Fibroblast of skin of abdomen (primary cell): ENCODE results near the gene EPHB6.

Experiments
- DNase-seq: peaks from one replicate; pipeline ENCODE4 v3.0.0-alpha.2; 2013

The EPHB6 gene

GRCh38 chr7:142833174-142834048 is 21.5 kb upstream of the EPHB6 start:
- no peak for DNase-seq

GRCh38 chr7:142835487-142835886 is 19.4 kb upstream of the EPHB6 start:
- no peak for DNase-seq

- DNase-seq = no peak
These were observed 18.4 kb upstream of the EPHB6 start for GRCh38 chr7:142836426-142836825.

- no peak for DNase-seq
These were observed 16.2 kb upstream of the EPHB6 start for GRCh38 chr7:142838461-142839213.

- no peak for DNase-seq
These were observed 12.6 kb upstream of the EPHB6 start for GRCh38 chr7:142842251-142842766.

- no peak for DNase-seq
These were observed 7.5 kb upstream of the EPHB6 start for GRCh38 chr7:142847353-142847752.

GRCh38 chr7:142851269-142851668 is 3.6 kb upstream of the EPHB6 start:
- DNase-seq = no peak

- no peak for DNase-seq
These were observed 3.0 kb upstream of the EPHB6 start for GRCh38 chr7:142851919-142852318.

- peak; percentile 45 for DNase-seq
These were observed 1.0 kb upstream of the EPHB6 start for GRCh38 chr7:142853739-142854371.

- DNase-seq = no peak
These were observed 353 bp downstream of the EPHB6 start for GRCh38 chr7:142855114-142855743.

GRCh38 chr7:142855756-142856564 is 1.1 kb downstream of the EPHB6 start:
- no peak for DNase-seq

GRCh38 chr7:142856565-142857245 is 1.8 kb downstream of the EPHB6 start:
- no peak for DNase-seq

GRCh38 chr7:142857625-142858024 is 2.7 kb downstream of the EPHB6 start:
- DNase-seq = no peak

GRCh38 chr7:142859411-142859810 is 4.5 kb downstream of the EPHB6 start:
- DNase-seq = no peak

- peak; percentile 45 for DNase-seq
These were observed 5.0 kb downstream of the EPHB6 start for GRCh38 chr7:142859829-142860228.

GRCh38 chr7:142860968-142861367 is 6.1 kb downstream of the EPHB6 start:
- DNase-seq = no peak

- no peak for DNase-seq
These were observed 7.5 kb downstream of the EPHB6 start for GRCh38 chr7:142862351-142862750.

GRCh38 chr7:142862786-142863400 is 8.0 kb downstream of the EPHB6 start:
- no peak for DNase-seq

GRCh38 chr7:142863891-142864685 is 9.2 kb downstream of the EPHB6 start:
- no peak for DNase-seq
